HepG2 (cell line): ENCODE data around the gene OAT. TPM values are rescaled to one million over a fixed set of nuclear protein-coding genes. Genes with fewer than 3 reads are reported as not detected.

ENCODE experiments used
- AFF4 ChIP-seq: sonication (generic); formaldehyde crosslinking; IDR thresholded peaks from 2 replicates; pipeline ENCODE4 v1.4.0; 2020; ENCODE audit warnings: missing genetic modification reagents
- ATF1 ChIP-seq: IDR thresholded peaks from 2 replicates; pipeline ENCODE4 v1.6.1; 2016; ENCODE audit warnings: mild to moderate bottlenecking, control low read depth
- CEBPG ChIP-seq: IDR thresholded peaks from 2 replicates; pipeline ENCODE4 v1.6.1; 2016
- KAT2B ChIP-seq: fragments of 150-350 bp; IDR thresholded peaks from 2 replicates; pipeline ENCODE4 v1.6.1; 2014; ENCODE audit warnings: low read depth, low read length, borderline replicate concordance
- MTF2 ChIP-seq: sonication (generic); formaldehyde crosslinking; IDR thresholded peaks from 2 replicates; pipeline ENCODE4 v1.5.0; 2020; ENCODE audit warnings: missing genetic modification reagents, borderline replicate concordance
- POGZ ChIP-seq: sonication (generic); formaldehyde crosslinking; IDR thresholded peaks from 2 replicates; pipeline ENCODE4 v1.4.0; 2020; ENCODE audit warnings: mild to moderate bottlenecking, missing genetic modification reagents
- RBFOX2 ChIP-seq: fragments of 200-400 bp; formaldehyde crosslinking; IDR thresholded peaks from 2 replicates; pipeline ENCODE4 v1.6.1; 2017; ENCODE audit warnings: low read depth, mild to moderate bottlenecking, low read length
- SKIL ChIP-seq: sonication (generic); formaldehyde crosslinking; IDR thresholded peaks from 2 replicates; pipeline ENCODE4 v1.8.0; 2022; ENCODE audit warnings: missing genetic modification reagents, mild to moderate bottlenecking, moderate library complexity, borderline replicate concordance
- SNRNP70 ChIP-seq: fragments of 200-400 bp; formaldehyde crosslinking; IDR thresholded peaks from 2 replicates; pipeline ENCODE4 v1.6.1; 2017; ENCODE audit warnings: mild to moderate bottlenecking, low read depth, low read length, moderate library complexity
- TCF7 ChIP-seq: sonication (generic); IDR thresholded peaks from 2 replicates; pipeline ENCODE4 v1.6.1; 2016; ENCODE audit warnings: antibody characterized with exemption, low read depth
- XBP1 ChIP-seq: sonication (generic); formaldehyde crosslinking; IDR thresholded peaks from 2 replicates; pipeline ENCODE4 v1.5.0; 2020; ENCODE audit warnings: missing genetic modification reagents
- ZFX ChIP-seq: sonication (generic); formaldehyde crosslinking; IDR thresholded peaks from 2 replicates; pipeline ENCODE4 v1.4.0; 2020; ENCODE audit warnings: mild to moderate bottlenecking, low read depth, missing genetic modification reagents, moderate library complexity
- ZNF205 ChIP-seq: IDR thresholded peaks from 2 replicates; pipeline ENCODE4 v1.6.1; 2018; ENCODE audit warnings: missing biosample characterization, missing genetic modification reagents
- ZNF337 ChIP-seq: sonication (generic); formaldehyde crosslinking; IDR thresholded peaks from 2 replicates; pipeline ENCODE4 v1.5.1; 2020; ENCODE audit warnings: missing genetic modification reagents, low read depth, mild to moderate bottlenecking, borderline replicate concordance
- ZNF674 ChIP-seq: sonication (generic); formaldehyde crosslinking; IDR thresholded peaks from 2 replicates; pipeline ENCODE4 v1.5.0; 2020; ENCODE audit warnings: low read depth, mild to moderate bottlenecking, missing genetic modification reagents
- ZNF777 ChIP-seq: sonication (generic); formaldehyde crosslinking; IDR thresholded peaks from 2 replicates; pipeline ENCODE4 v1.4.0; 2020; ENCODE audit warnings: missing genetic modification reagents
- ZNF816 ChIP-seq: sonication (generic); formaldehyde crosslinking; IDR thresholded peaks from 2 replicates; pipeline ENCODE4 v1.8.0; 2022; ENCODE audit warnings: missing genetic modification reagents, mild to moderate bottlenecking, borderline replicate concordance
- polyA plus RNA-seq, 8 experiments: library from polyadenylated mRNA; depleted of rRNA in 3 of 8; stranded (reverse) in 7 of 8; unstranded in 1 of 8; fragments of >200 nt; fragmentation: Illumina TruSeq in 4 of 8; extraction: Trizol in 4 of 8; gene quantifications; 2 replicates each; pipeline versions ENCODE4 v1.2.1 to v1.2.3, GENCODE V29; 2011 to 2016; ENCODE audit warnings: low read depth in 4 of 8, missing spikeins in 1 of 8, mixed read lengths in 1 of 8; ENCODE audit not compliant: insufficient read depth in 1 of 8
- total RNA-seq, 5 experiments: library from RNA; depleted of rRNA; stranded (reverse); fragments of >200 nt; fragmentation: Illumina TruSeq; extraction: Trizol; gene quantifications; 2 replicates each; pipeline ENCODE4 v1.2.3, GENCODE V29; 2016; ENCODE audit warnings: low read depth in 1 of 5
- TF ChIP-seq, protein P1 (sequence below): sonication (generic); formaldehyde crosslinking; IDR thresholded peaks from 2 replicates; pipeline ENCODE4 v1.5.0; 2020; ENCODE audit warnings: mild to moderate bottlenecking, missing genetic modification reagents
- TF ChIP-seq, protein P2 (sequence below): IDR thresholded peaks from 2 replicates; pipeline ENCODE4 v1.6.1; 2016

Gene OAT
- total and polyA plus RNA-seq, 2 of the 13 experiments (the other 11 are each of a cell fraction or from before 2014, with no cell fraction given): 87.8 to 96.7 TPM

- TF ChIP-seq, protein P1, sequence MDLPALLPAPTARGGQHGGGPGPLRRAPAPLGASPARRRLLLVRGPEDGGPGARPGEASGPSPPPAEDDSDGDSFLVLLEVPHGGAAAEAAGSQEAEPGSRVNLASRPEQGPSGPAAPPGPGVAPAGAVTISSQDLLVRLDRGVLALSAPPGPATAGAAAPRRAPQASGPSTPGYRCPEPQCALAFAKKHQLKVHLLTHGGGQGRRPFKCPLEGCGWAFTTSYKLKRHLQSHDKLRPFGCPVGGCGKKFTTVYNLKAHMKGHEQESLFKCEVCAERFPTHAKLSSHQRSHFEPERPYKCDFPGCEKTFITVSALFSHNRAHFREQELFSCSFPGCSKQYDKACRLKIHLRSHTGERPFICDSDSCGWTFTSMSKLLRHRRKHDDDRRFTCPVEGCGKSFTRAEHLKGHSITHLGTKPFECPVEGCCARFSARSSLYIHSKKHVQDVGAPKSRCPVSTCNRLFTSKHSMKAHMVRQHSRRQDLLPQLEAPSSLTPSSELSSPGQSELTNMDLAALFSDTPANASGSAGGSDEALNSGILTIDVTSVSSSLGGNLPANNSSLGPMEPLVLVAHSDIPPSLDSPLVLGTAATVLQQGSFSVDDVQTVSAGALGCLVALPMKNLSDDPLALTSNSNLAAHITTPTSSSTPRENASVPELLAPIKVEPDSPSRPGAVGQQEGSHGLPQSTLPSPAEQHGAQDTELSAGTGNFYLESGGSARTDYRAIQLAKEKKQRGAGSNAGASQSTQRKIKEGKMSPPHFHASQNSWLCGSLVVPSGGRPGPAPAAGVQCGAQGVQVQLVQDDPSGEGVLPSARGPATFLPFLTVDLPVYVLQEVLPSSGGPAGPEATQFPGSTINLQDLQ (CRISPR knock-in tag): no peak
- TF ChIP-seq TCF7: no peak
- no peak for TF ChIP-seq AFF4 (CRISPR knock-in tag)
- TF ChIP-seq POGZ: peak; percentile 75; the same call in 1 of the 2 replicates
- TF ChIP-seq XBP1: no peak
- TF ChIP-seq ZNF816 (CRISPR knock-in tag): no peak
- peak; percentile 44; the same call in 1 of the 2 replicates for TF ChIP-seq SKIL (CRISPR knock-in tag)
- peak; percentile 46; the same call in 1 of the 2 replicates for TF ChIP-seq ZNF205
- TF ChIP-seq KAT2B: no peak
- 0 out of 2 replicates have a peak, but pooled peaks have one; percentile 40 for TF ChIP-seq ZNF337 (CRISPR knock-in tag)
- no peak; the same call in 1 of the 2 replicates for TF ChIP-seq CEBPG
- no peak for TF ChIP-seq ATF1 (CRISPR knock-in tag)
- TF ChIP-seq, protein P2, sequence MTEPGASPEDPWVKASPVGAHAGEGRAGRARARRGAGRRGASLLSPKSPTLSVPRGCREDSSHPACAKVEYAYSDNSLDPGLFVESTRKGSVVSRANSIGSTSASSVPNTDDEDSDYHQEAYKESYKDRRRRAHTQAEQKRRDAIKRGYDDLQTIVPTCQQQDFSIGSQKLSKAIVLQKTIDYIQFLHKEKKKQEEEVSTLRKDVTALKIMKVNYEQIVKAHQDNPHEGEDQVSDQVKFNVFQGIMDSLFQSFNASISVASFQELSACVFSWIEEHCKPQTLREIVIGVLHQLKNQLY: 0 out of 2 replicates have a peak, but pooled peaks have one; percentile 37
- TF ChIP-seq ZNF777: peak; percentile 92
- TF ChIP-seq RBFOX2: peak; percentile 97
- TF ChIP-seq SNRNP70: no peak
- TF ChIP-seq ZFX: peak; percentile 75
- no peak for TF ChIP-seq ZNF674 (CRISPR knock-in tag)
- 0 out of 2 replicates have a peak, but pooled peaks have one; percentile 34 for TF ChIP-seq MTF2
Measured at GRCh38 chr10:124418726-124419501, at the start of gene OAT (continued).
